Retina (tissue), 1 donor: ENCODE data around the gene SCD.

ENCODE experiments used
- DNase-seq: peaks from one replicate; pipeline ENCODE4 v3.0.0-alpha.2; 2016

The SCD gene

GRCh38 chr10:100340948-100341847, 5.8 kb upstream of the SCD start:
- DNase-seq = peak; percentile 58

DNA sequence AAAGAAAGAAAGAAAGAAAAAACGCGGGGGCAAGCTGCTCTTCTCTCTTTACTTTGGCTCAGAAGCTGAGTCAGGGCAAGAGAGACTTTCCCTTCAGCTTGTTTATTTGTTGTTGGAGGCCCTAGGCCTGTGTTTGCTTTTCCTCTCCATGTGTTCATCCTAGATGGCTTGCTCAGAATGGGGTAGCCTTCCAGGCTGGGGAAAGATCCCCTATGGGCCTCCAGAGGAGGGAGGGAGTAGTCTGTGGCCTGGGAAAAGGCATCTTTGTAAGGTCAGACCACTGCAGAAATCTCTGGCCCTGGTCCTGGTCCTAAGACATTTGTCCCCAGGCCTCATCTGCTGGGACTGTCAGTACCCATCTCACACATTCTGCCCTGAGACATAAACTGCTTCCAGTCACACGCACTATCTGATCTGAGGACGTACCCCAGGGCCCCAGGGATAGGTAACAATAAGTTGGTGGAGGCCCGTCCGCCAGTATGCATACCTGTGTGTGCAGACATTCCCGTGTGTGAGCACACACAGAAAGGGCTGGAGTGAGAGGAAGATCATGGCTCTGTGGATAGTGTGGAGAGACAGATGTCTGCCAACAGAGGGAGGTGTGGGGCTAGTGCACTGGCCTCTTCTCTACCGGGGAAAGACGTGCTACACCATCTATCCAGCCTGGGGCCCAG, 4.9 kb upstream of the SCD start:
- peak; percentile 58 for DNase-seq

GRCh38 chr10:100342627-100342972, 4.4 kb upstream of the SCD start:
- DNase-seq = no peak

DNA sequence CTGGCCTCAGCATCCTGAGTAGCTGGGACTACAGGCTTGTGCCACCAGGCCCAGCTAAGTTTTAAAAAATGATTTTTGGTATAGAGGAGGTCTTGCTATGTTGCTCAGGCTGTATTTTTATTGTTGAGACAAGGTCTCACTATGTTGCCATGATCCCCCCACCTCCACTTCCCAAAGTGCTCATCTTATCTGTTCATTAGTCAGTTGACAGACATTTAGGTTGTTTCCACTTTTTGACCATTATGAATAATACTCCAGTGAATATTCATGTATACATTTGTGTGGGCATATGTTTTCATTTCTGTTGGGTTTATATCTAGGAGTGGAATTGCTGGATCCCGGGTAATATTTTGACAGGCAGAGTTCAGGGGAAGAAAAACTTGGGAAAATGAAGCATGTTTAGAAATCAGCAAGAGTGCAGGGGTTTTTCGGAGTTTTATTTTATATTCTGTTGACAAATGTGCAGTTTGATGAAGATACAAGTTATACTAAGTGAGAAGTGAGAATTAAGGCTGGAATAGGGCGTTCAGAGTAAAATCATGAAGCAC, 2.7 kb upstream of the SCD start:
- no peak for DNase-seq

GRCh38 chr10:100345570-100346330, 1.3 kb upstream of the SCD start:
- peak; percentile 35 for DNase-seq

- peak; percentile 90 for DNase-seq
These were observed 675 bp upstream of the SCD start for GRCh38 chr10:100346351-100346764.

DNA sequence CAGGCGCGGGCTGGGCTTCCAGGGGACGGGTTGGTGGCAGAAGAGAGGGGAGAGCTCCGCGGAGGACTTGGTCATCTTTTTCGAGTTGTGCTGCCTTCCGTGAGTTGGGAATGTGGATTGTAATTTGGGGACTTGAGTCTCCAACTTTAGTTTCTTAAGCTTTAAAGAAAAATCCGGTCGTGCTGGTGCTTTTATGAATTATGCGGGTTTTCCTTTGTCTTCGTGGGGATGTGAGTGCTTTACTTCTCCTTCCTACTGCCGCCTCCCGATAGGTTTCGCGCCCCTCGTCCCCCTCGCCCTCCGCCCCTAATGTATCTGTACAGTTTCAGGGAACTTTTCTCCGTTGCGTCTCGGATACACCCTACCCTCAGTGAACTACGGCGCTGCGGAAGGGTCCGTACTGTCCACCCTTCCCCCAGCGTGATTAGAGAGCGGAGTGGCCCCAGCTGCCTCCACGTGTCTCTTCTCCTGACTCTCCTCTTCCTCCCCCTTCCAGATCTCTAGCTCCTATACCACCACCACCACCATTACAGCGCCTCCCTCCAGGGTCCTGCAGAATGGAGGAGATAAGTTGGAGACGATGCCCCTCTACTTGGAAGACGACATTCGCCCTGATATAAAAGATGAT, 649 bp downstream of the SCD start:
- DNase-seq = no peak

DNA sequence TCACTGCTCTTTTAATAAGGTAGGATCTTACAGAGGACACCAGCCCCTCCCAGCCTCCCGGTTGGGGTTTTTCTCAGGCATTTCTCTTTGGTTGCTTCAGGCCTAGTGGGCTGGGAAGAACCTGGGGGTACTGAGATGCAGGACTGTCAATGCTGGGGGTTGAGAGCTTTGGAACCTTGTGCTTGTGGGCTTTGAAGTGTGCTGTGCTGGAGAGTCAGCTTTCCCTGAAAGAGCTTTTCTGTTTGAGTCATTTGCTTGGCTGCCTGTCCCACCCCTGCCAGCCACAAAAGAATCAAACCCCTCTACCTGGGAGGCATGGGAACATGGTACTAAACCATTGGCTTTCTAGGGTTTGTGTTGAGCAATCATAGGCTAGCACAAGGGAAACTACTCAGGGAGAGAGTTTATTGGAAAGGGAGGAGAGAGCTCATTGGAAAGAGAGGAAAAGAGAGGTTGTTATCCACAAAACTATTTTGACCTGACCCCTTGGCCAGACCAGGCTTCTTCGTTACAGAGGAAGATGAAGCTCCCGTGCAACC, 1.4 kb downstream of the SCD start:
- no peak for DNase-seq

GRCh38 chr10:100349087-100349486, 2.1 kb downstream of the SCD start:
- no peak for DNase-seq

DNA sequence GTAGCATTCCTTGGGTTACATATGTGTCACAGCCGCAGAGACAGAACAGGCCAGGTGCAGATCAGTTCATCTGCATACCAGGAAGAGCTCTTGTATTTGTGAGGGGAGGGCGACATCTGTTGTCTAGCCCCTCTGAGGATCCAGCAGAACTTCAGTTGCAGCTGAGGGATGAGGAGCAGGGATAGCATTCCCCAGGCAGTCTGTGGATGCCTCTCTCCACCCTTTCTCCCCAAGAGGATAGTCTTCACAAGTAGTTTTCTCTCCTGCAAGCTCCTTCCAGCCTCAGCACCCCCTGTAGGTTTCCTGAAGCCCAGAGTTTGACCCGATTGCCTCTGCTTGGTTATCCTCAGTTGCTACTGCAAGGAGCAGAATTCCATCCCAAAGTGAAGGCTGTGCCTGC, 2.6 kb downstream of the SCD start:
- no peak for DNase-seq

GRCh38 chr10:100350914-100351485, 4.0 kb downstream of the SCD start:
- DNase-seq = no peak

GRCh38 chr10:100353770-100354485, 6.9 kb downstream of the SCD start:
- no peak for DNase-seq

- no peak for DNase-seq
These were observed 8.1 kb downstream of the SCD start for GRCh38 chr10:100355086-100355485.

GRCh38 chr10:100356067-100357017, 9.3 kb downstream of the SCD start:
- DNase-seq = no peak

DNA sequence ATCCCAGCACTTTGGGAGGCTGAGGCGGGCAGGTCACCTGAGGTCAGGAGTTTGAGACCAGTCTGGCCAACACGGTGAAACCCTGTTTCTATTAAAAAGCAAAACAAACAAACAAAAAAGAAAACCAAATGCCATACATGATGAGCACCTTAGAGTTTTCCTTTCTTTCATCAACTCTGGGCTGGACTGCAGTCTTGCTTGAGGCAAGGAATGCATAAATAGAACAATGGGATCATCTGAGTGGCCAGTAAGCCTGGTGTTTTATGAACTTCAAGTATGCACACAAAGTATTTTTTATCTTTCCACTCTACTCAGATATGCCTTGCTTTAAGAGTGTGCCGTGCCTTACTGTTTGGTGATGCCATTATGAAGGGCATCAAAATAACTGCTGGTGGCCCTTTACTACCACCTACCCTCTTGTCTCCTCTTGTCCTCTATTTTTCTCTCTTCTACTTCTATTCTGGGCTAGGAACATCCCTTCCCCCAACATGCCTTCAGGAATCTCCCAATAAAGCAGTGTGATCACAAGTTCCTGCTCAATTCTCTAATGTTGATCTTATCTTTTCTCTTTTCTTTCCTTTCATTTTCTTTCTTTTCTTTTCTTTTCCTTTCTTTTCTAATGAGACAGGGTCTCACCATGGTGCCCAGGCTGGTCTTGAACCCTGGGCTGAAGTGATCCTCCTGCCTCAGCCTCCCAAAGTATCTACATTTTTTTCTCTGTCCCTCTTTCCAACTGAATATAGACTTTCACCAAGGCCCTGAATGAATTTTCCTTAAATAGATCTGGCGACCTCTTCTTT, 10.2 kb downstream of the SCD start:
- no peak for DNase-seq

GRCh38 chr10:100359030-100359432, 12.0 kb downstream of the SCD start:
- no peak for DNase-seq

GRCh38 chr10:100359529-100360150, 12.6 kb downstream of the SCD start:
- DNase-seq = no peak

DNA sequence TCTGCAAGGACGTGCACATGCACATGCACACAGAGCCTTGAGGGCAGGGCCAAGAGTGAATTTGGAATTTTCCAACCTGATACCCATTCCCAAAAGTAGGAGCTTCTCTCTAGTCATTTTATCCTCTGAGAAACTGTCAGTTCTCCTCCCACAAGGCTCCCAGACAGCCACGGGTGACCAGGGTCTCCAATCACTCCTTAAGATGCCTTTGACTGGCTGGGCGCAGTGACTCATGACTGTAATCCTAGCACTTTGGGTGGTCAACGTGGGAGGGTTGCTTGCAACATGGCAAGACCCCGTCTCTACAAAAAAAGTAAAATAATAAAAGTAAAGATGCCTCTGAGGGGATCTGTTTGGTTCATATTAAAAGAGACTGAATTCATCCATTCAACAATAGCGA, 13.2 kb downstream of the SCD start:
- no peak for DNase-seq
